Measurements from ENCODE around the gene STIMATE.
A peak's percentile ranks its signal among the peaks of the same experiment; 100 is the strongest.

The STIMATE gene

GRCh38 chr3:52809149-52809548 lies 88.2 kb downstream of the STIMATE start:
- ATAC-seq (replicated peaks): no peak
- Mint-ChIP-seq H3K27me3 (peaks cover 0 to 16% of the 10 kb centered on the region in 2 donors), H3K27ac (no peak overlapping the region), H3K4me3 (no peak overlapping the region), H3K36me3 (ENCODE audit: insufficient read depth) (no peaks in the 10 kb centered on the region), H3K4me1 (ENCODE audit: low read depth in 2 of 2) (no peaks in the 10 kb centered on the region), H3K9me3 (no peaks in the 10 kb centered on the region)
- DNase-seq: no peak

GRCh38 chr3:52805270-52806039 lies 91.9 kb downstream of the STIMATE start:
- Mint-ChIP-seq H3K27ac (no peak overlapping the region), H3K4me3 (no peak overlapping the region)

GRCh38 chr3:52801839-52802238 lies 95.5 kb downstream of the STIMATE start:
- no peak overlapping the region for H3K4me3 Mint-ChIP-seq
- no peak for ATAC-seq (replicated peaks)
- H3K27ac Mint-ChIP-seq: no peak overlapping the region
- peaks cover 0 to 2% of the 10 kb centered on the region in 2 donors for H3K4me1 Mint-ChIP-seq (ENCODE audit: low read depth in 2 of 2)
- DNase-seq: no peak
- peaks cover 3% of the 10 kb centered on the region for H3K36me3 Mint-ChIP-seq (ENCODE audit: insufficient read depth)
- peaks cover 0 to 27% of the 10 kb centered on the region in 2 donors for H3K27me3 Mint-ChIP-seq
- H3K9me3 Mint-ChIP-seq: no peaks in the 10 kb centered on the region

More at GRCh38 chr3:52805270-52806039, 91.9 kb downstream of the STIMATE start:
- DNase-seq (no peak), ATAC-seq (replicated peaks) (no peak)
- Mint-ChIP-seq H3K9me3 (no peaks in the 10 kb centered on the region), H3K4me1 (ENCODE audit: low read depth in 2 of 2) (no peaks in the 10 kb centered on the region), H3K36me3 (ENCODE audit: insufficient read depth) (no peaks in the 10 kb centered on the region), H3K27me3 (peaks cover 0 to 22% of the 10 kb centered on the region in 2 donors)

GRCh38 chr3:52800079-52800478 lies 97.3 kb downstream of the STIMATE start:
- H3K9me3 Mint-ChIP-seq: no peaks in the 10 kb centered on the region
- ATAC-seq (replicated peaks) (no peak), DNase-seq (no peak)
- H3K36me3 Mint-ChIP-seq (ENCODE audit: insufficient read depth): peaks cover 3% of the 10 kb centered on the region
- H3K4me3 Mint-ChIP-seq: no peak overlapping the region
- H3K27ac Mint-ChIP-seq: no peak overlapping the region
- peaks cover 0 to 15% of the 10 kb centered on the region in 2 donors for H3K27me3 Mint-ChIP-seq
- peaks cover 0 to 2% of the 10 kb centered on the region in 2 donors for H3K4me1 Mint-ChIP-seq (ENCODE audit: low read depth in 2 of 2)

GRCh38 chr3:52798978-52799476 lies 98.3 kb downstream of the STIMATE start:
- Mint-ChIP-seq H3K4me1 (ENCODE audit: low read depth in 2 of 2) (peaks cover 0 to 2% of the 10 kb centered on the region in 2 donors), H3K4me3 (no peak overlapping the region), H3K9me3 (no peaks in the 10 kb centered on the region), H3K36me3 (ENCODE audit: insufficient read depth) (peaks cover 3% of the 10 kb centered on the region), H3K27me3 (peaks cover 0 to 12% of the 10 kb centered on the region in 2 donors), H3K27ac (no peak overlapping the region)
- DNase-seq: peak in 1 of 3 experiments; percentile 11
- no peak for ATAC-seq (replicated peaks)

GRCh38 chr3:52798376-52798977 lies 98.9 kb downstream of the STIMATE start:
- no peak for ATAC-seq (replicated peaks)
- Mint-ChIP-seq H3K9me3 (no peaks in the 10 kb centered on the region), H3K36me3 (ENCODE audit: insufficient read depth) (peaks cover 3% of the 10 kb centered on the region), H3K4me1 (ENCODE audit: low read depth in 2 of 2) (peaks cover 0 to 2% of the 10 kb centered on the region in 2 donors), H3K4me3 (no peak overlapping the region), H3K27me3 (peaks cover 0 to 8% of the 10 kb centered on the region in 2 donors), H3K27ac (no peak overlapping the region)
- no peak for DNase-seq

GRCh38 chr3:52796411-52796810 lies 100.9 kb downstream of the STIMATE start:
- H3K27me3 Mint-ChIP-seq: peaks cover 0 to 15% of the 10 kb centered on the region in 2 donors
- no peak overlapping the region for H3K4me3 Mint-ChIP-seq
- ATAC-seq (replicated peaks) (no peak), DNase-seq (no peak)
- no peaks in the 10 kb centered on the region for H3K9me3 Mint-ChIP-seq
- H3K4me1 Mint-ChIP-seq (ENCODE audit: low read depth in 2 of 2): peaks cover 0 to 2% of the 10 kb centered on the region in 2 donors
- no peak overlapping the region for H3K27ac Mint-ChIP-seq
- peaks cover 3% of the 10 kb centered on the region for H3K36me3 Mint-ChIP-seq (ENCODE audit: insufficient read depth)

- no peak for DNase-seq
- no peak for ATAC-seq (replicated peaks)
- Mint-ChIP-seq H3K36me3 (ENCODE audit: insufficient read depth) (peaks cover 3% of the 10 kb centered on the region), H3K9me3 (no peaks in the 10 kb centered on the region), H3K27me3 (peaks cover 0 to 15% of the 10 kb centered on the region in 2 donors), H3K27ac (no peak overlapping the region), H3K4me3 (no peak overlapping the region), H3K4me1 (ENCODE audit: low read depth in 2 of 2) (peaks cover 0 to 2% of the 10 kb centered on the region in 2 donors)
Measured at GRCh38 chr3:52795298-52795900, 101.9 kb downstream of the STIMATE start.

GRCh38 chr3:52794612-52795099 lies 102.7 kb downstream of the STIMATE start, which contains the start of gene ITIH3:
Gene ITIH3, plus strand, starts transcription at chr3:52794796. Its CDS starts 8 bp downstream, at chr3:52794804.
- no peaks in the 10 kb centered on the region for H3K9me3 Mint-ChIP-seq
- peaks cover 0 to 2% of the 10 kb centered on the region in 2 donors for H3K4me1 Mint-ChIP-seq (ENCODE audit: low read depth in 2 of 2)
- no peak for ATAC-seq (replicated peaks)
- peak within 1 kb of the TSS in 1 of 2 donors; percentile 64 for H3K27ac Mint-ChIP-seq
- H3K4me3 Mint-ChIP-seq: no peak within 1 kb of the TSS
- DNase-seq: no peak
- peaks cover 3% of the 10 kb centered on the region for H3K36me3 Mint-ChIP-seq (ENCODE audit: insufficient read depth)
- peaks cover 0 to 15% of the 10 kb centered on the region in 2 donors for H3K27me3 Mint-ChIP-seq

GRCh38 chr3:52793702-52794611 lies 103.4 kb downstream of the STIMATE start:
- H3K4me3 Mint-ChIP-seq: no peak overlapping the region
- H3K27me3 Mint-ChIP-seq: peaks cover 0 to 12% of the 10 kb centered on the region in 2 donors
- H3K4me1 Mint-ChIP-seq (ENCODE audit: low read depth in 2 of 2): peaks cover 0 to 2% of the 10 kb centered on the region in 2 donors
- no peak overlapping the region for H3K27ac Mint-ChIP-seq
- no peaks in the 10 kb centered on the region for H3K9me3 Mint-ChIP-seq
- DNase-seq (no peak), ATAC-seq (replicated peaks) (no peak)
- H3K36me3 Mint-ChIP-seq (ENCODE audit: insufficient read depth): peaks cover 3% of the 10 kb centered on the region

- Mint-ChIP-seq H3K9me3 (no peaks in the 10 kb centered on the region), H3K27me3 (peaks cover 0 to 14% of the 10 kb centered on the region in 2 donors), H3K4me1 (ENCODE audit: low read depth in 2 of 2) (peaks cover 0 to 1% of the 10 kb centered on the region in 2 donors), H3K4me3 (no peak overlapping the region), H3K27ac (no peak overlapping the region), H3K36me3 (ENCODE audit: insufficient read depth) (peaks cover 3% of the 10 kb centered on the region)
- DNase-seq (no peak), ATAC-seq (replicated peaks) (no peak)
Measured at GRCh38 chr3:52792961-52793695, 104.2 kb downstream of the STIMATE start.

GRCh38 chr3:52792413-52792812 lies 104.9 kb downstream of the STIMATE start:
- DNase-seq (no peak), ATAC-seq (replicated peaks) (no peak)
- H3K9me3 Mint-ChIP-seq: no peaks in the 10 kb centered on the region
- H3K36me3 Mint-ChIP-seq (ENCODE audit: insufficient read depth): no peaks in the 10 kb centered on the region
- H3K27ac Mint-ChIP-seq: no peak overlapping the region
- no peak overlapping the region for H3K4me3 Mint-ChIP-seq
- H3K4me1 Mint-ChIP-seq (ENCODE audit: low read depth in 2 of 2): peaks cover 0 to 1% of the 10 kb centered on the region in 2 donors
- H3K27me3 Mint-ChIP-seq: peaks cover 0 to 14% of the 10 kb centered on the region in 2 donors
